Panc1 (cell line): ENCODE results near the gene GMCL2. TPM values are rescaled to one million over a fixed set of nuclear protein-coding genes. Genes with fewer than 3 reads are reported as not detected.

Experiments
- ATAC-seq: fragments of 200-7000 bp; cut with Tn5 transposase; 2 replicates; pipeline ENCODE4 v1.9.1; 2020; ENCODE audit warnings: mild to moderate bottlenecking, moderate library complexity
- BruUV-seq: library from RNA; stranded (reverse); fragments of 400-500 nt; replicated peaks from 2 replicates; lab custom pipeline; 2021; lab: Mats Ljungman, UMichigan
- CTCF ChIA-PET: fragments of 300-600 bp; sonication (Branson Sonifier 250); formaldehyde crosslinking; loops from one replicate; lab custom pipeline; 2022; ENCODE audit warnings: antibody characterized with exemption; lab: Charles Lee
- POLR2A ChIA-PET: fragments of 300-600 bp; sonication (Branson Sonifier 250); formaldehyde crosslinking; loops from one replicate; lab custom pipeline; 2022; ENCODE audit warnings: antibody characterized with exemption; lab: Charles Lee
- DNase-seq: peaks from one replicate; pipeline ENCODE4 v3.0.0-alpha.2; 2010; ENCODE audit warnings: low read depth, low spot score
- H3K27ac ChIP-seq: 2 replicates; pipeline ENCODE4 v1.5.1; 2011; ENCODE audit warnings: mild to moderate bottlenecking, low read length, inconsistent platforms
- H3K27me3 ChIP-seq: fragments of 200-500 bp; sonication (Bioruptor generic); 2 replicates; pipeline ENCODE4 v1.6.0; 2014; ENCODE audit warnings: low read length, inconsistent platforms; ENCODE audit not compliant: control insufficient read depth, insufficient read depth
- H3K36me3 ChIP-seq: fragments of 200-500 bp; sonication (Bioruptor generic); 2 replicates; pipeline ENCODE4 v1.5.1; 2014; ENCODE audit warnings: inconsistent platforms, mild to moderate bottlenecking, low read length, moderate library complexity; ENCODE audit not compliant: control insufficient read depth, insufficient read depth
- H3K4me1 ChIP-seq: 2 replicates; pipeline ENCODE4 v1.5.1; 2011; ENCODE audit warnings: inconsistent platforms, mild to moderate bottlenecking, low read length, moderate library complexity; ENCODE audit not compliant: control insufficient read depth, insufficient read depth
- H3K4me3 ChIP-seq, 2 experiments: 2 replicates each; pipeline ENCODE4 v1.5.1; 2011 to 2012; ENCODE audit warnings: low read depth in 2 of 2, low read length in 2 of 2, mild to moderate bottlenecking in 2 of 2, inconsistent platforms in 1 of 2, moderate library complexity in 1 of 2
- H3K9me3 ChIP-seq: fragments of 200-500 bp; sonication (Bioruptor generic); 2 replicates; pipeline ENCODE4 v1.5.1; 2014; ENCODE audit warnings: low read depth, mild to moderate bottlenecking, inconsistent platforms, low read length, moderate library complexity; ENCODE audit not compliant: control insufficient read depth, insufficient read depth
- POLR2AphosphoS5 ChIP-seq: IDR thresholded peaks from 2 replicates; pipeline ENCODE4 v1.6.1; 2012; ENCODE audit warnings: mild to moderate bottlenecking, low read depth, low read length, moderate library complexity
- SIN3A ChIP-seq: IDR thresholded peaks from 2 replicates; pipeline ENCODE4 v1.6.1; 2012; ENCODE audit warnings: low read depth, mild to moderate bottlenecking, low read length, moderate library complexity, borderline replicate concordance; ENCODE audit not compliant: insufficient read depth
- TCF7L2 ChIP-seq: IDR thresholded peaks from 2 replicates; pipeline ENCODE4 v1.6.1; 2011; ENCODE audit warnings: mild to moderate bottlenecking, low read depth, low read length, inconsistent platforms
- in situ Hi-C: cut with HindIII; loops from 2 replicates; pipeline ENCODE4 v1.10.0; 2016; ENCODE audit warnings: low sequenced_read_pairs, low pct_unique_long_range_greater_than_20kb
- intact Hi-C: fragments of 100-400 bp; cut with micrococcal nuclease; formaldehyde crosslinking; loops from one replicate; pipeline ENCODE4 v1.10.0; 2022; ENCODE audit not compliant: unreplicated experiment
- total RNA-seq: library from RNA; stranded (reverse); gene quantifications from one replicate; pipeline ENCODE4 v1.2.1, GENCODE V29; 2021; ENCODE audit not compliant: unreplicated experiment
- TF ChIP-seq, protein P1 (sequence below), 2 experiments: IDR thresholded peaks; 2 replicates each; pipeline ENCODE4 v1.6.1; 2011 to 2012; ENCODE audit warnings: low read depth in 2 of 2, control low read depth in 1 of 2, low read length in 1 of 2, mild to moderate bottlenecking in 1 of 2, moderate library complexity in 1 of 2; ENCODE audit not compliant: insufficient read depth in 1 of 2
- TF ChIP-seq, protein P2 (sequence below): fragments of 450-650 bp; IDR thresholded peaks from 2 replicates; pipeline ENCODE4 v1.5.1; 2017; ENCODE audit warnings: mild to moderate bottlenecking

Gene GMCL2
- total RNA-seq, 1 experiment from 2014 or later = not detected

DNA sequence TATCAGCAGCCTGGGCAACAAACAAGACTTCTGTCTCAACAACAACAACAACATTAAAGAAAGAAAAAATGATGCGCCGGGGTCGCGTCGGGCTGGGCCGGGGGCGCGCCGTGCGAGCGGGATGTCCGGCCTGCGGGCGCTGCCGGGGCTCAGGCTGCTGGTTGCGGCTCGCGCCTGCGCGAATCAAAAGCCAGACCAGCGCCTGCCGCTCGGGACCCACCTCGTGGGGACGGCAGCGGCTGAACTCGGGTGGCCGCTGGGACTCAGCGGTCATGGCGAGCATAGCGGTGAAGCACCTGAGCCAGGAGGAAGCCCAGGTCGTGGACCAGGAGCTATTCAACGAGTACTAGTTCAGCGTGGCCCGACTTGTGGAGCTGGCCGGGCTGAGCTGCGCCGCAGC lies 21.6 kb downstream of the GMCL2 start:
- Histone ChIP-seq H3K27ac (no peak overlapping the region), H3K36me3 (no peaks in the 10 kb centered on the region), H3K4me1 (no peaks in the 10 kb centered on the region), H3K9me3 (no peaks in the 10 kb centered on the region), H3K4me3 (no peak overlapping the region), H3K27me3 (no peaks in the 10 kb centered on the region)
- ChIA-PET CTCF (no interaction called here), POLR2A (no interaction called here)
- in situ Hi-C loops (no loop called here), intact Hi-C loops (no loop called here)
- no peak for TF ChIP-seq TCF7L2
- TF ChIP-seq, protein P1, sequence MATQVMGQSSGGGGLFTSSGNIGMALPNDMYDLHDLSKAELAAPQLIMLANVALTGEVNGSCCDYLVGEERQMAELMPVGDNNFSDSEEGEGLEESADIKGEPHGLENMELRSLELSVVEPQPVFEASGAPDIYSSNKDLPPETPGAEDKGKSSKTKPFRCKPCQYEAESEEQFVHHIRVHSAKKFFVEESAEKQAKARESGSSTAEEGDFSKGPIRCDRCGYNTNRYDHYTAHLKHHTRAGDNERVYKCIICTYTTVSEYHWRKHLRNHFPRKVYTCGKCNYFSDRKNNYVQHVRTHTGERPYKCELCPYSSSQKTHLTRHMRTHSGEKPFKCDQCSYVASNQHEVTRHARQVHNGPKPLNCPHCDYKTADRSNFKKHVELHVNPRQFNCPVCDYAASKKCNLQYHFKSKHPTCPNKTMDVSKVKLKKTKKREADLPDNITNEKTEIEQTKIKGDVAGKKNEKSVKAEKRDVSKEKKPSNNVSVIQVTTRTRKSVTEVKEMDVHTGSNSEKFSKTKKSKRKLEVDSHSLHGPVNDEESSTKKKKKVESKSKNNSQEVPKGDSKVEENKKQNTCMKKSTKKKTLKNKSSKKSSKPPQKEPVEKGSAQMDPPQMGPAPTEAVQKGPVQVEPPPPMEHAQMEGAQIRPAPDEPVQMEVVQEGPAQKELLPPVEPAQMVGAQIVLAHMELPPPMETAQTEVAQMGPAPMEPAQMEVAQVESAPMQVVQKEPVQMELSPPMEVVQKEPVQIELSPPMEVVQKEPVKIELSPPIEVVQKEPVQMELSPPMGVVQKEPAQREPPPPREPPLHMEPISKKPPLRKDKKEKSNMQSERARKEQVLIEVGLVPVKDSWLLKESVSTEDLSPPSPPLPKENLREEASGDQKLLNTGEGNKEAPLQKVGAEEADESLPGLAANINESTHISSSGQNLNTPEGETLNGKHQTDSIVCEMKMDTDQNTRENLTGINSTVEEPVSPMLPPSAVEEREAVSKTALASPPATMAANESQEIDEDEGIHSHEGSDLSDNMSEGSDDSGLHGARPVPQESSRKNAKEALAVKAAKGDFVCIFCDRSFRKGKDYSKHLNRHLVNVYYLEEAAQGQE (IDR thresholded peaks at IDR 0.05; ENCODE audit: insufficient read depth in 1 of 2, low read depth in 2 of 2, low read length in 1 of 2) = no peak
- TF ChIP-seq, protein P2, sequence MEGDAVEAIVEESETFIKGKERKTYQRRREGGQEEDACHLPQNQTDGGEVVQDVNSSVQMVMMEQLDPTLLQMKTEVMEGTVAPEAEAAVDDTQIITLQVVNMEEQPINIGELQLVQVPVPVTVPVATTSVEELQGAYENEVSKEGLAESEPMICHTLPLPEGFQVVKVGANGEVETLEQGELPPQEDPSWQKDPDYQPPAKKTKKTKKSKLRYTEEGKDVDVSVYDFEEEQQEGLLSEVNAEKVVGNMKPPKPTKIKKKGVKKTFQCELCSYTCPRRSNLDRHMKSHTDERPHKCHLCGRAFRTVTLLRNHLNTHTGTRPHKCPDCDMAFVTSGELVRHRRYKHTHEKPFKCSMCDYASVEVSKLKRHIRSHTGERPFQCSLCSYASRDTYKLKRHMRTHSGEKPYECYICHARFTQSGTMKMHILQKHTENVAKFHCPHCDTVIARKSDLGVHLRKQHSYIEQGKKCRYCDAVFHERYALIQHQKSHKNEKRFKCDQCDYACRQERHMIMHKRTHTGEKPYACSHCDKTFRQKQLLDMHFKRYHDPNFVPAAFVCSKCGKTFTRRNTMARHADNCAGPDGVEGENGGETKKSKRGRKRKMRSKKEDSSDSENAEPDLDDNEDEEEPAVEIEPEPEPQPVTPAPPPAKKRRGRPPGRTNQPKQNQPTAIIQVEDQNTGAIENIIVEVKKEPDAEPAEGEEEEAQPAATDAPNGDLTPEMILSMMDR = no peak
- TF ChIP-seq SIN3A = no peak
- TF ChIP-seq POLR2AphosphoS5 = no peak
- DNase-seq (no peak), ATAC-seq (no peak)
- no TSS peak for BruUV-seq

DNA sequence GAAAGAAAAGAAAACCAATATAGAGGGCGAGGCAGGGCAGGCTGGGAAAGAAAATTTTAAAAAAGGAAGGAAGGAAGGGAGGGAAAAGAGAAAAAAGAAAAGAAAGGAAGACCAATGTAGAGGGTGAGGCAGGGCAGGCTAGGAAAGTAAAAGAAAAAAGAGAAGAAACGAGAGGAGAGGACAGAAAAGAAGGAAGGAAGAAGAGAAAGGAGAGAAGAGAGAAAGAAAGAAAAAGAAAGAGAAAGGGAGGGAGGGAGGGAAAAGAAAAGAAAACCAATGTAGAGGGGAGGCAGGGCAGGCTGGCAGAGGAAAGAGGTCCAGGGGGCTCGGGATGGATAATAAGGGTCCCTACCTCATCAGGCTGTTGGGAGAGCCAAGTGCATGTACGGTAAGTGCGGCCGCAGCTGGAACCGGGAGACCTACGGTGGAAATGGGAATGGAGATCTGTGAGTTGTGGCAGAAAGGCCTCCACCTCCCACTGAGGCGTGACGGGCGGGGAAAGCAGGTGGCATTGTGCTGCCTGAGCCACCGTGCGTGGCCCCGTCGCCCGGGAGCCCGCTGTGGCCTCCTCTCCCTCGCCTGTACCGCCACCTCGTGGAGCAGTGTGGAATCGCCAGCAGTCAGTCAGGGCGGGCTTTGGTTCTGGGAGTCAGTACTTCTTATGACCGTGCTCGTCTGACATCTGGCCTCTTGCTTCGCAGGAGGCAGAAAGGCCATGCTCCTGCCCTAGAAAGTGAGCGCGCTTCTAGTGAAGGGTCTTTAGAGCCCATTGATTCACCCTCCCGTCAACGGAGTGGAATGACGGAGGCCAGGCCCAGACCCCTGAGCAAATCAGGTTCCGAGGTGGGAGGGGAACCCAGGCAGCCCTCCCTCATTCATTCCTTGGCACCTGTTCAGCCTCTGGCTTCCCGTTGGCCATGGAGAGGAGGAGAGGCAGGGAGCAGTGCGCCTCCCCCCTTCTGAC lies 23.1 kb downstream of the GMCL2 start:
- BruUV-seq = no TSS peak
- POLR2A ChIA-PET = interaction anchor here (0.6 kb wide), 1 partner anchor 605 kb away, joined by 17 read pairs; no protein-coding TSS in a partner anchor
- ATAC-seq (peak; percentile 99), DNase-seq (peak; percentile 69)
- CTCF ChIA-PET = interaction anchor here (0.6 to 2.6 kb wide), 2 partner anchors 82 to 88 kb away, joined by 5 to 19 read pairs; no protein-coding TSS in a partner anchor
- Histone ChIP-seq H3K36me3 (no peaks in the 10 kb centered on the region), H3K9me3 (no peaks in the 10 kb centered on the region), H3K4me3 (peak overlapping the region; percentile 15 to 46), H3K27me3 (no peaks in the 10 kb centered on the region), H3K4me1 (no peaks in the 10 kb centered on the region), H3K27ac (no peak overlapping the region)
- TF ChIP-seq SIN3A (no peak), POLR2AphosphoS5 (no peak; the same call in 1 of the 2 replicates), TCF7L2 (no peak)
- TF ChIP-seq, protein P1 (IDR thresholded peaks at IDR 0.05; ENCODE audit: insufficient read depth in 1 of 2, low read depth in 2 of 2, low read length in 1 of 2) = 0 out of 4 replicates have a peak, but pooled peaks of 1 of the 2 experiments have one; percentile 36
- TF ChIP-seq, protein P2 = peak; percentile 98
- intact Hi-C loops = loop anchor here (1.0 kb wide), 1 partner anchor 88 kb away; no protein-coding TSS in a partner anchor
- in situ Hi-C loops = no loop called here
